Measurements from ENCODE around the gene CLEC12A.
A peak's percentile ranks its signal among the peaks of the same experiment; 100 is the strongest.

GRCh38 chr12:10027721-10028120 is 56.5 kb downstream of the CLEC12A start:
- TF ChIP-seq EP300 (IDR thresholded peaks at IDR 0.05) (peak in 1 of 4 donors; percentile 85), CTCF (IDR thresholded peaks at IDR 0.05) (no peak), POLR2AphosphoS5 (IDR thresholded peaks at IDR 0.05) (peak; percentile 27 to 68)
